Endothelial cell (in vitro differentiated cells): ENCODE measurements around the gene MAP2K5. TPM values are rescaled to one million over a fixed set of nuclear protein-coding genes. Genes with fewer than 3 reads are reported as not detected.

Source experiments
- DNase-seq: peaks from one replicate; pipeline ENCODE4 v3.0.0; 2021; ENCODE audit warnings: low spot score
- H3K27ac Mint-ChIP-seq: one replicate; pipeline ENCODE4 v1.8.0; 2021; ENCODE audit warnings: mixed read lengths, inconsistent platforms; ENCODE audit not compliant: unreplicated experiment
- H3K27me3 Mint-ChIP-seq: one replicate; pipeline ENCODE4 v1.8.0; 2021; ENCODE audit warnings: mild to moderate bottlenecking, moderate library complexity, mixed read lengths, inconsistent platforms; ENCODE audit not compliant: unreplicated experiment
- H3K36me3 Mint-ChIP-seq: one replicate; pipeline ENCODE4 v1.8.0; 2021; ENCODE audit warnings: mild to moderate bottlenecking, low read depth, mixed read lengths, inconsistent platforms; ENCODE audit not compliant: unreplicated experiment
- H3K4me1 Mint-ChIP-seq: one replicate; pipeline ENCODE4 v1.8.0; 2021; ENCODE audit warnings: mild to moderate bottlenecking, mixed read lengths, inconsistent platforms; ENCODE audit not compliant: unreplicated experiment
- H3K4me3 Mint-ChIP-seq: one replicate; pipeline ENCODE4 v1.8.0; 2021; ENCODE audit warnings: mild to moderate bottlenecking, mixed read lengths, inconsistent platforms; ENCODE audit not compliant: unreplicated experiment
- H3K9me3 Mint-ChIP-seq: one replicate; pipeline ENCODE4 v1.8.0; 2021; ENCODE audit warnings: mixed read lengths, inconsistent platforms; ENCODE audit not compliant: unreplicated experiment
- CTCF ChIP-seq: fragments of 200-600 bp; sonication (generic); IDR thresholded peaks from one replicate; pipeline ENCODE4 v1.5.0; 2021; ENCODE audit warnings: antibody characterized with exemption; ENCODE audit not compliant: unreplicated experiment
- total RNA-seq: library from RNA; stranded (reverse); fragmentation: NEBNext Ultra II Directional; extraction: Animal tissue kit (Norgen Biotek cat#: 25700); gene quantifications from one replicate; pipeline ENCODE4 v1.2.1, GENCODE V29; 2021; ENCODE audit not compliant: unreplicated experiment

Gene MAP2K5
- total RNA-seq, 1 donor from 2014 or later = 22.2 TPM

- Mint-ChIP-seq H3K27ac (no peak overlapping the region), H3K27me3 (no peaks in the 10 kb centered on the region), H3K4me1 (peaks cover 25% of the 10 kb centered on the region), H3K4me3 (no peak overlapping the region), H3K9me3 (no peaks in the 10 kb centered on the region), H3K36me3 (no peaks in the 10 kb centered on the region)
- no peak for TF ChIP-seq CTCF
- DNase-seq = no peak
Observed at GRCh38 chr15:67758619-67759300, 216.3 kb downstream of the MAP2K5 start.

- no peak for TF ChIP-seq CTCF
- no peak overlapping the region for H3K4me3 Mint-ChIP-seq
- H3K4me1 Mint-ChIP-seq = peaks cover 24% of the 10 kb centered on the region
- H3K27me3 Mint-ChIP-seq = no peaks in the 10 kb centered on the region
- H3K36me3 Mint-ChIP-seq = no peaks in the 10 kb centered on the region
- H3K9me3 Mint-ChIP-seq = no peaks in the 10 kb centered on the region
- peak overlapping the region; percentile 59 for H3K27ac Mint-ChIP-seq
- no peak for DNase-seq
Observed at GRCh38 chr15:67760901-67761300, 218.4 kb downstream of the MAP2K5 start.

GRCh38 chr15:67761343-67761742 is 218.8 kb downstream of the MAP2K5 start:
- Mint-ChIP-seq H3K4me1 (peaks cover 22% of the 10 kb centered on the region), H3K9me3 (no peaks in the 10 kb centered on the region), H3K4me3 (no peak overlapping the region), H3K27ac (peak overlapping the region; percentile 59), H3K27me3 (no peaks in the 10 kb centered on the region), H3K36me3 (no peaks in the 10 kb centered on the region)
- no peak for DNase-seq
- no peak for TF ChIP-seq CTCF

GRCh38 chr15:67762610-67763368 is 220.3 kb downstream of the MAP2K5 start:
- DNase-seq = no peak
- Mint-ChIP-seq H3K36me3 (no peaks in the 10 kb centered on the region), H3K4me1 (peaks cover 22% of the 10 kb centered on the region), H3K27me3 (no peaks in the 10 kb centered on the region), H3K9me3 (no peaks in the 10 kb centered on the region), H3K27ac (no peak overlapping the region), H3K4me3 (no peak overlapping the region)
- TF ChIP-seq CTCF = no peak

GRCh38 chr15:67765701-67766100 is 223.2 kb downstream of the MAP2K5 start:
- Mint-ChIP-seq H3K9me3 (no peaks in the 10 kb centered on the region), H3K36me3 (no peaks in the 10 kb centered on the region), H3K27me3 (no peaks in the 10 kb centered on the region), H3K4me1 (peaks cover 9% of the 10 kb centered on the region), H3K27ac (no peak overlapping the region), H3K4me3 (no peak overlapping the region)
- DNase-seq = no peak
- TF ChIP-seq CTCF = no peak
